AG04449 (cell line): ENCODE measurements around the gene FHDC1.

Source experiments
- CTCF ChIA-PET: fragments of 350-600 bp; formaldehyde crosslinking; extraction: SDS; loops from one replicate; lab custom pipeline; 2021; ENCODE audit warnings: antibody characterized with exemption; lab: Yijun Ruan, JAX
- POLR2A ChIA-PET: fragments of 400-600, 350-600 bp; formaldehyde crosslinking; extraction: SDS; loops from one replicate; lab custom pipeline; 2020; ENCODE audit warnings: antibody characterized with exemption, inconsistent platforms; lab: Yijun Ruan, JAX
- DNase-seq: peaks from one replicate; pipeline ENCODE4 v3.0.0-alpha.2; 2010; ENCODE audit warnings: low read depth, low spot score
- H3K4me3 ChIP-seq: 2 replicates; pipeline ENCODE4 v1.5.1; 2011; ENCODE audit warnings: low read depth, mild to moderate bottlenecking, control low read depth, low read length
- CTCF ChIP-seq: IDR thresholded peaks from one replicate; pipeline ENCODE4 v1.5.1; 2011; ENCODE audit warnings: mild to moderate bottlenecking, moderate library complexity, low read length, control low read depth, inconsistent platforms; ENCODE audit not compliant: insufficient read depth; ENCODE audit errors: missing control alignments

Gene FHDC1

GRCh38 chr4:152949930-152950329 is 13.8 kb downstream of the FHDC1 start:
- no peak overlapping the region for H3K4me3 ChIP-seq
- POLR2A ChIA-PET, result no interaction called here
- no peak for TF ChIP-seq CTCF
- no peak for DNase-seq
- CTCF ChIA-PET, result interaction anchor here (1.0 to 1.6 kb wide), 3 partner anchors 9 to 133 kb away, joined by 3 to 5 read pairs (median 4); no protein-coding TSS in a partner anchor

- no peak for TF ChIP-seq CTCF
- POLR2A ChIA-PET, result no interaction called here
- DNase-seq, result no peak
- H3K4me3 ChIP-seq, result no peak overlapping the region
- CTCF ChIA-PET, result interaction anchor here (0.9 to 1.6 kb wide), 4 partner anchors 10 to 132 kb away, joined by 3 to 5 read pairs (median 4); no protein-coding TSS in a partner anchor
Measured at GRCh38 chr4:152950402-152951274, 14.5 kb downstream of the FHDC1 start.

GRCh38 chr4:152951348-152951747 is 15.2 kb downstream of the FHDC1 start:
- POLR2A ChIA-PET, result no interaction called here
- DNase-seq, result no peak
- TF ChIP-seq CTCF, result no peak
- no peak overlapping the region for H3K4me3 ChIP-seq
- CTCF ChIA-PET, result interaction anchor here (0.9 kb wide), 1 partner anchor 10 kb away, joined by 3 read pairs; no protein-coding TSS in a partner anchor

- POLR2A ChIA-PET, result no interaction called here
- TF ChIP-seq CTCF, result no peak
- DNase-seq, result no peak
- CTCF ChIA-PET, result interaction anchor here (1.4 kb wide), 1 partner anchor 130 kb away, joined by 4 read pairs; no protein-coding TSS in a partner anchor
- no peak overlapping the region for H3K4me3 ChIP-seq
Measured at GRCh38 chr4:152953514-152953913, 17.4 kb downstream of the FHDC1 start.

GRCh38 chr4:152954741-152955140 is 18.6 kb downstream of the FHDC1 start:
- no peak overlapping the region for H3K4me3 ChIP-seq
- ChIA-PET POLR2A (no interaction called here), CTCF (interaction anchor here (1.3 to 1.4 kb wide), 3 partner anchors 11 to 128 kb away, joined by 3 to 4 read pairs (median 4); no protein-coding TSS in a partner anchor)
- DNase-seq, result no peak
- no peak for TF ChIP-seq CTCF

GRCh38 chr4:152956147-152956546 is 20.0 kb downstream of the FHDC1 start:
- H3K4me3 ChIP-seq, result no peak overlapping the region
- POLR2A ChIA-PET, result no interaction called here
- CTCF ChIA-PET, result interaction anchor here (1.5 kb wide), 1 partner anchor 14 kb away, joined by 3 read pairs; no protein-coding TSS in a partner anchor
- TF ChIP-seq CTCF, result no peak
- DNase-seq, result no peak
